Activated T-cell treated with anti-CD3 and anti-CD28 coated beads, Interleukin-2, amount 50 U/mL, for 48 hours (primary cell): ENCODE measurements around the gene TNNT2.

Experiments
- DNase-seq, 2 experiments: peaks; one replicate each; pipeline ENCODE4 v3.0.0-alpha.2; 2020

The TNNT2 gene

GRCh38 chr1:201377611-201378092 is at the start of gene TNNT2:
Gene TNNT2 (minus strand): TSS chr1:201377680. CDS start chr1:201373254, 4,426 bp downstream.
- no peak for DNase-seq

DNA sequence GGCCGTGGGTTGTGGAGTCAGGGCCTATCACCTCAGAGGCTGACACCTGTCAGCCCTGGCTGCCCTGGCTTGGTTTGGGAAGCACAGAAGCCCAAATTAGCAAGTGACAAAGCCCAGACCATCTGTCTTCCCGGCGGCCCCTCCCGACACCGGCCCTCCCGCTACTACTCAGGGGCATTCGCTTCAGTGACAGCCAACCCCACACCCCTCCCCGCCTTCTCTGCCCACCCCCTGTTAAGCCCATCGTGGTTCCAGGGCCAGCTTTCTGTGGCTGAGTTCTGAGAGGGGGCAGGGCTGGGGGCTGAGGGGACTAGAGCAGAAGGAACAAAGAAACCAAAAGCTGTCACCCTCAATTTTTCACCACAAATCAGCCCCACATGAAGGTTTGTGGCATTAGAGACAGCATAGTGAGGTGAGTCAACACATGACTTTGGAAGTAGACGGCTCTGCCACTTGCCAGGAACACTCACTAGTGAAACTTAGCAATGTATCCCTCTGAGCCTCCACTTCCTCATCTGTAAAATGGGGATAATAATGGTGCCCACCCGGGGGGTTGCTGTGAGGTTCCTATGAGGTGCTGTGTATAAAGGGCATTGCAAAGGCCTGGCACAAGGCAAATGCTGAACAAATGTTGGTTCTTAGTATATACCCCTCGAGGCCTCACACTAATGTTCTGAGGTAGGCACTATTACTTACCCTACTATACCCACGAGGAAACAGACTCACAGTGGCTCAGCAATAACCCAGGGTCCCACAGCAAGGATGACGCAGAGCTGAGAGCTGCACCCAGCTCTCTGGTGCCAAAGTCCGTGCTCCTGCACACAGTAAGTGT is 49.2 kb upstream of the TNNT2 start:
- DNase-seq: peak; percentile 29 to 35

DNA sequence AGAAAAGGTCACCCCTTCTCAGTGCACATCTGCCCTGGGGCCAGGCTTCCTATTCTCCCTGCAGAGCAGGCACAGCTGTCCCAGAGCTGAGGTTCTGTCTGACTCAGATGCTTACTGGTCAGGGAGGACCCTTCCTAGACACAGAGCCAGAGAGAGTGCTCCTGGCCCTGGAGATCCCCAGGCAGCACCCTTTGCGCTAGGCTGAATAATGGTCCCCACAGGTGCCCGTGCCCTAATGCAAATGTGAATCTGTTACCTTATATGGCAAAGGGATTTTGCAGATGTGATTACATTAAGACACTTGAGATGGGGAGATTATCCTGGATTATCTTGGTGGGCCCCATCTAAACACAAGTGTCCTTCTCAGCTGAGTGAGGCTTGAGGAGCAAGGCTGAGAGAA is 46.7 kb upstream of the TNNT2 start:
- no peak for DNase-seq

GRCh38 chr1:201423655-201424054 is 46.2 kb upstream of the TNNT2 start:
- DNase-seq: no peak

DNA sequence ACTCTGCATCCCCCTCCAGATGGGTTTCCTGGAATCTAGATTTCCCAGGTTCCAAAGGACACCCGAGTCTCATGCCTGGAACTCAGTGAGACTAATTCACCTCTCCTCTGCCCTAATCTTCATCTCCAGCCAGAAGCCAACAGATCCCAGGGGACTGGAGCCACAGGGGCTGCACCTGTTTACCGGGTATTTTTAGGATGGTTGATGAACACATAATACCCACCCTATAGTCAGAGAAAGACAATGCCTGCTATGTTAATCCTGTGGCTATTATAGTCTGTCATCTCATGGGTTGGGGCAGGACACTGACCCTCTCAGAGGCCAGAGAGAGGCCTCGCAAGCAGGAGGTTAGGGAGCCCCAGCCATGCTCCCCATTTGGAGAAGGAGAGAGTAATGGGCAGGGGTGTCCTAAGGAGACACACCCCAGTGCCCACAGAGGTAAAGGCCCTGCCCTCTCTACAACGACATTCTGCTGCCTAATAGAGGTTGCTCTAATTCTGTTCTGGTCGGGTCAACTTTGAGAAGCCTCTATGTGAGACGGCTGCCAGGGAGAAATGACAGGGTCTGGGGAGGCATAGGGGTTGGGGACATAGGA is 45.1 kb upstream of the TNNT2 start:
- DNase-seq: no peak

GRCh38 chr1:201422026-201422425 is 44.5 kb upstream of the TNNT2 start:
- no peak for DNase-seq

DNA sequence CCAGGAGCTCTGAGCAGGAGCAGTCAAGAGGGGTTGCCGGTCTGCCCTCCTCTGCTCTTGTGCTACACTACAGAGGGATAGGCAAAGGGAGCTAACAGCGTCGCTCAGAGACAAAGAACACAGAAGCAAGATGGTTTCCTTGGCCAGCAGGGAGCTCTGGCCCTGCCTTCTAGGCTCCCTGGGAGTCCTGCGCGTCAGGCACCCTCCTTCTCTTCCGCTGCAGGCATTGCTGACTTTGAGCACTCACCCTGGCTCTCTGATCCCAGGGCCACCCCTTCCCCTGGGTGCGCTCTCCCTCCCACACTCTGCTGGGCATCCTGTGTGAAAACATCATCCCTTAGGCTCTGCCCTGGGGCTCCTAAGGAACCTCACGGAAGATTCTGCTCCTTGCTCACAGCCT is 43.6 kb upstream of the TNNT2 start:
- DNase-seq: no peak

DNA sequence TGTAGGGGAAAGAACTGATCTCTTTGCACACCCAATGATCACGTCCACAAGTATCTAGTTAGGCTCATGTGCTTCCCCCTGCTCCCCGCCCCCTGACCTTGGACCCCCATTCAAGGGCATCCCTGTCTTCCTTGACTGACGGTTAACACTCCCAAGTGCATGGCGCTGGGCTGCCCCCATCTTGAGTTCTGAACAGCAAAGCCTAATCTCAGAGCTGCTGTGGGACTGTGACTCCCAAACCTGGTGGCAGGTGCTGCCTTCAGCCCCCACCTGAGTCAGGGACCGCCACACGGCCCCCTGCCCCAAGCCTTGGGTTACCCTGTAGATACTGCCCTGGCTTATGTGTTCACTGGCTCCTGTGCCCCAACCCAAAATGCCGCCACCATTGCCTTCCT is 43.1 kb upstream of the TNNT2 start:
- DNase-seq: no peak

DNA sequence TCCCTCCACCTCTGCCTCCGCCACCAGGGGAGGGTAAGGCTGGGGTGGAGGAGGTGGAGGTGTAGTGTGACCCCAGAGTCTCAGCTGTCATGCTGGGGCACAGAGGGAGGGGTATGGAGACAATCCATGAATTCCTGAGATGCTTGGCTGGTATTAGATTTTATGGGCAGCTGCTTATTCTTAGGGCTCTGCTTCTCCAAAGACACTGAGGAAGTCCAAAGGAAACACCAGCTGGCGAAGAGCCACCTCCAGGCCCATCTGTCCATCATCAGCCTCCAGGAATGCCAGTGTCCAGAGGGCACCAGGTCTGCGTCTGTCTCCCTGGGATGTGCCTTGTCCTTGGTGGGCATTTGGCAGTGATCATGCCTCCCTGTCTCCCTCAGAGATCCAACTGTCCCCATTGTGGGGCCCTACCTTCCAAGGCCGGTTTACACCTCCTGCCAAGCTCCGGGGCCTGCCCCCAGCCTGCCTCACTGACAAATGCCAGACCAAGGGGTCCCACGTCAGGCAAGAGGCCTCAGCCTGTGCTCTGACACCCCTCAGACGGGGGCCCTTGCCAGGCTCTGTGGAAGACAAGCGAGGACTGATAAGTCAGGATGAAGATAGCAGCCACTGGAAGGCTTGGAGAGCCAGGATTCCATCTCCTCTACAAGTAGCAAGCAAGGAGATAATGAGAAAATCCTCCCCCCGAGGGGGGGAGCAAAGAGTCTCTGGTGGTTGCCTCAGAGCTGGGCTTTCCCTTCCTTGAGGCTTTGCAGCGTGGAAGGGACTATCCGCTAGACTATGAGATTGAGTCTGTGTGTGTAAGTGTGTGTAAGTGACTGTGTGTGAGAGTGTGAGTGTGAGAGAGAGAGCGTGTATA is 42.5 kb upstream of the TNNT2 start:
- no peak for DNase-seq

- no peak for DNase-seq
Observed at GRCh38 chr1:201419256-201419655, 41.8 kb upstream of the TNNT2 start.

DNA sequence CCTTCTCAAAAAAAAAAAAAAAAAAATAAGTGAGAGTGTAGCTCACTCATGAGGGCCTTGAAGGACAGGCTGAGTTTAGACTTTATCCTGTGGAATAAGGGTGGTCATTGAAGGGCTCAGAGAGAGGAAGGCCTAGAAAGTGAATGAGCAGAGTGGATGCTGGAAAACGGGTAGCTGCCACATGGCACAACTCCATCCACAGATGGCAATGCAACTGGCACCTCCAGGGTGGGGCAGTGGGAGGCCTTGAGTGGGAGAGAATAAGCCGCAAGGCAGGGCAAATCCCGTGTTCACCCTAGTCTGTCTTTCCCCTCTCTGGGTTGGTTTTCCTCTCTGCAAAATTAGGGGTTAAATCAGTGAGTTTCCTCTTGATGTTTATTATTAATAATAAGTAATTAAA is 41.0 kb upstream of the TNNT2 start:
- no peak for DNase-seq

- DNase-seq: no peak
Observed at GRCh38 chr1:201414051-201414738, 36.7 kb upstream of the TNNT2 start.

DNA sequence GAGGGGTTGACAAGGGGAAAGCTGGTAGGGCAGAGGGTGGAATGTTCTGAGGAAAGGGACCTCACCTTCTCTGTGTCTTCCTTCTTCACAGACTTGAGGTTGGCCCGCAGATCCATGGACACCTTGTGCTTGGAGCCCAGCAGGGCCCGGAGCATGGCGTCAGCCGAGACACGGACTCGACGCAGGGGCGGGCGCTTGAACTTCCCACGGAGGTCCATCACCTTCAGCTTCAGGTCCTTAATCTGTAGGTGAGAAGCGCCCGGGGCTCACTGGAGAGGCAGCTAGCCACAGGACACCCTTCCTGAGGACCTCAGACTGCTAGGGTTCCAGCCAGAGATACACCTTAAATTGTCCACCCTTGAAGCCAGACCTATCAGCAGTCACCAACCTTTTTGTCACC is 33.8 kb upstream of the TNNT2 start:
- DNase-seq: no peak

DNA sequence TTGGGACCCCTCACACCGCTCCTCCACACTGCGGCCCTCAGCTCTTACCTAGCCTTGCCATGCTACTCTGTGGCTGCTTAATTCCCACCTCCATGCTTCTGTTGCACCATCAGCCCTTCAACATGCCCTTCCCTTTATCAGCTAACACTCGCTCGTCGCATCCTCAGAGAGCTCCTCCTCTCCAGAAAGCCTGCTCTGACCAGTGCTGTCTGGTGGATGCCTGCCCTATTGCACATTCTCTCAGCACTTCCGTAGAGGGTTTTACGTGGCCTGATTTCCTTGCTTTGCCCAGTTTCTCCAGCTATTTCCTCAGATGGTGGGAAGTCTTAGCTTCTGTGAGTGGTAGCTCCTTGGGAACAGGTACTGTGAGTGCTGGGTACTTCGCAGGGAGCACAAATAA is 32.0 kb upstream of the TNNT2 start:
- no peak for DNase-seq

GRCh38 chr1:201408834-201409200 is 31.3 kb upstream of the TNNT2 start:
- no peak for DNase-seq

DNA sequence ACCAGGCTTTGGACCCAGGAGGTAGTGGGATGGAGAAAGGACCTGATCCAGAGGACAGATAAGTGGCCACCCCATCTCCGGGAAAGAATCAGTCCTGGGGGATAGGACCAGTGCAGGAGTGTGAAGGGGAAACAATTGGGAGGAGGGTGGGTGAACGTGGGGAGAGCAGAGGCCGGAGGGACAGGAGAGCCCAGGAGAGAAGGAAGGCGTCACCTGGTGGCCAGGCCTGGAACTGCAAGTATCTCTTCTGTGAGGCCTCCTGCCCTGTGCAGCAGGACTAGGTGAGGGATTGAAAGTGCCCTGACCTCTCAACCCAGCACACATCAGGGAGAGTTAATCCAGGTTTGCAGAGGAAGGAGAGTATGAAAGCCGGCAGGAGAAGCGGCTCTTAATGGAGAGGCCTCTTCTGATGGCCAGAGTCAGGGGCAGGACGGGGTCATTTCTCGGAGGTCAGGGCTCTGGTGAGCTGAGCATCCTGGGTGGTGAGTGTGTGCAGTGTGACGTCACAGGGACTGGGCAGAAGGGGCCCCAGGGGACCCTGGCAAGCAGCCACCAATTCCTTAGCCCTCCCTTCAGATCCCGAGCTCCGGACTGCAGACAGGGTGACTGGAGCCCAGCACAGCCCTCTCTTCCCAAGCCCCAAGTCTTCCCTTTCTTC is 30.8 kb upstream of the TNNT2 start:
- peak; percentile 84 to 86 for DNase-seq

- DNase-seq: no peak
Observed at GRCh38 chr1:201406831-201407406, 29.4 kb upstream of the TNNT2 start.

DNA sequence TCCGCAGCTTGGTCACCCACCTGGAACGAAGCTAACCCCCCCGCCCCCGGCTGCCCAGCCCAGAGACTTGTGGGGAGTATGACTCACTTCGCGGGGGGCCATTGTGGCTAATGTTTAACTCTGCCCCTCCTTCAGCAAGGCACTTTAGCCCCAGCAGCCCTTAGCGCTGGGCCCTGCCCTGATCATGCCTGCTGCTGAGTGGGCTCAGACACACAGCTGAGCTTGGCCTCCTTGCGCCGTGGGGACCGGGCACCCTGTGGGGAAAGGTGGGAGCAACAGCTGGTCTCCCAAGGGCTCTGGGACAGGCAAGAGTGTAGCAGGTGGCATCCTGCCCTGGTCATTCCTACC is 28.0 kb upstream of the TNNT2 start:
- no peak for DNase-seq

DNA sequence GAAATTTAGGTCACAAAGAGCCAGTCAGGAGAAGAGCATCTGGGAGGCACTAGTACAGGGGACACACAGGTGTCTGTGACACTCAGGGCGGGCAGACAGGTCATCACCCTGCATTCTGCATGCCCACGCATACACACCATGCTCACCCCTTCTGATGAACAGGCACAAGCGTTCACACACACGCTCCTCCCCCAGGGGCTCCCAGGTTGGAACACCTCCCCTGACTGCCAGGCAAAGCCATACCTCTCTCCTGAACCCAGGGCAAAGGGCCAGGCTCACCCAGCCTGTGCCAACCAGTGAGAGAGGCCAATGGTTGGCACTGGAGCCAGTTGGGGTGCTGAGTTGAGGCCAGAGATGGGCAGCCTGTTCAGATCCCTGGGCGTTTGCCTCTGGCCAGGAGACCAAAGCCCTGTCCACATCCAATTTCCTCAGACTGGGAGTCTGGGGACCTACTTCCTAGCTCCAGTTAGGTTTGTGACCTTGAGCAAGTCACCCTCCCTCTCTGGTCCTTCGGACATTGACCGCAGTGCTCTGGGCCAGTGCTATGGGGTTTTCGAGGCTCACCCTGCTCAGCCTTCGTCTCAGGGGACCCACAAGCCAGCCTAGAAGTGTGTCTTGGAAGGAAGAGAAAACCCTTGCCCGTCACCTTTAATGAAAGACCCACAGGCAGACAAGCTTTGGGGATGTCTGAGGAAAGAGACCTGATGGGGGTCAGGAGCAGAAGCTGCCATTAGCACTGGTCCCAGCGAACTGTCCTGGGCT is 27.4 kb upstream of the TNNT2 start:
- DNase-seq: no peak

GRCh38 chr1:201404055-201404454 is 26.6 kb upstream of the TNNT2 start:
- no peak for DNase-seq

GRCh38 chr1:201403359-201403758 is 25.9 kb upstream of the TNNT2 start:
- DNase-seq: no peak
